ENCODE measurements around the gene ACSF3.

Gene ACSF3

DNA sequence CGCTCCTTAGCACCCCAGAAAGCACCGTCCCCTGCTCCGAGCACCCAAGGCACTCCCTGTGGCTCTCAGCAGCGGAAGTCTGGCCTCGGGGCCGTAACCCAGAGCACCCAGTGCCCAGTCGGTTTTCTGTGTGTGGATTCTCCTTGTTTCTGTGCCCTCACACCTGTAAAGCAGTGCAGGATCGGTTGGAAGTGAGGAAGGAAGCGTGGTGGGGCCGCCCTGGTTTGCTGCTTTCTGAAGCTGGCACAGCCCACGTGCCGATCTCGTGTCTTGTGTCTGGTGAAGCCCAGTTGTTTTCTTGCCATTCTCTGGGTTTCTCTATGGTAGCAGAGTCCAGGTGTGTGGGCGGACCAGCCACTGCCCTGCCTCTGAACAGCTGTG is 3.7 kb downstream of the ACSF3 start (continued):
- TF ChIP-seq, protein P1, sequence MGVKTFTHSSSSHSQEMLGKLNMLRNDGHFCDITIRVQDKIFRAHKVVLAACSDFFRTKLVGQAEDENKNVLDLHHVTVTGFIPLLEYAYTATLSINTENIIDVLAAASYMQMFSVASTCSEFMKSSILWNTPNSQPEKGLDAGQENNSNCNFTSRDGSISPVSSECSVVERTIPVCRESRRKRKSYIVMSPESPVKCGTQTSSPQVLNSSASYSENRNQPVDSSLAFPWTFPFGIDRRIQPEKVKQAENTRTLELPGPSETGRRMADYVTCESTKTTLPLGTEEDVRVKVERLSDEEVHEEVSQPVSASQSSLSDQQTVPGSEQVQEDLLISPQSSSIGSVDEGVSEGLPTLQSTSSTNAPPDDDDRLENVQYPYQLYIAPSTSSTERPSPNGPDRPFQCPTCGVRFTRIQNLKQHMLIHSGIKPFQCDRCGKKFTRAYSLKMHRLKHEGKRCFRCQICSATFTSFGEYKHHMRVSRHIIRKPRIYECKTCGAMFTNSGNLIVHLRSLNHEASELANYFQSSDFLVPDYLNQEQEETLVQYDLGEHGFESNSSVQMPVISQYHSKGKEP (tag by site-specific recombination; IDR thresholded peaks at IDR 0.05), result no peak

DNA sequence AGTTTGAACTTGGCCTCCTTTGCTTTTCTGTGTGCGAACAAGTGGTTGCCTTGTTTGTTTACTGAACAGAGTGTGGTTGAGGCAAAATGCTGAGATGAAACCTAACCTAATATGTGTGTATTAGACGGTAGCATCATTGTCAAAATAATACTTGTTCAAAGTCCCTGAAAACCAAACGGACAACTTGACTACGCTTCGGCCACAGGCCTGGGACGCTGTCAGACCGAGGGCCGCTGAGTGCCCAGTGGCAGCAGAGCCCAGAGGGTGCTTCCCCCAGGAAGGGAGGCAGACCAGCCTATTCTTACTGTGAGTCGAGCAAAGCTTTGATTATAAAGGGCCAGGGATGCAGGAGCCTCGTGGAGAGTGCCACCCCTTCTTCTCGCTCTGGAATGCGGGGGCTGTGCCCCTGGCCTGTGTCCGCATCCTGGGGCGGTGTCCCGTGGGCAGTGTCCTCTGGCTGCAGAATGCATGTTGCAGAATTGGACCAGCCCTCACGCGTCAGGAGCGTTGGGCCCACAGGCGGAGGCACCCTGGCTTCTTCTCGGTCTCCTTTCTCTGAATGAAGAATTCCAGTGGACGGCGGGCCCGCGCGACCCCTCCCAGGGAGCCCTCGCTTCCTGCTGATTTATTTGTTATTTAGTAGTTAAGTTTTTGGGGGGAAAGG is 5.2 kb downstream of the ACSF3 start:
- CTCF ChIA-PET, result no interaction called here
- TF ChIP-seq, protein P2, sequence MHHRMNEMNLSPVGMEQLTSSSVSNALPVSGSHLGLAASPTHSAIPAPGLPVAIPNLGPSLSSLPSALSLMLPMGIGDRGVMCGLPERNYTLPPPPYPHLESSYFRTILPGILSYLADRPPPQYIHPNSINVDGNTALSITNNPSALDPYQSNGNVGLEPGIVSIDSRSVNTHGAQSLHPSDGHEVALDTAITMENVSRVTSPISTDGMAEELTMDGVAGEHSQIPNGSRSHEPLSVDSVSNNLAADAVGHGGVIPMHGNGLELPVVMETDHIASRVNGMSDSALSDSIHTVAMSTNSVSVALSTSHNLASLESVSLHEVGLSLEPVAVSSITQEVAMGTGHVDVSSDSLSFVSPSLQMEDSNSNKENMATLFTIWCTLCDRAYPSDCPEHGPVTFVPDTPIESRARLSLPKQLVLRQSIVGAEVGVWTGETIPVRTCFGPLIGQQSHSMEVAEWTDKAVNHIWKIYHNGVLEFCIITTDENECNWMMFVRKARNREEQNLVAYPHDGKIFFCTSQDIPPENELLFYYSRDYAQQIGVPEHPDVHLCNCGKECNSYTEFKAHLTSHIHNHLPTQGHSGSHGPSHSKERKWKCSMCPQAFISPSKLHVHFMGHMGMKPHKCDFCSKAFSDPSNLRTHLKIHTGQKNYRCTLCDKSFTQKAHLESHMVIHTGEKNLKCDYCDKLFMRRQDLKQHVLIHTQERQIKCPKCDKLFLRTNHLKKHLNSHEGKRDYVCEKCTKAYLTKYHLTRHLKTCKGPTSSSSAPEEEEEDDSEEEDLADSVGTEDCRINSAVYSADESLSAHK (tag by site-specific recombination; IDR thresholded peaks at IDR 0.05), result no peak
- 0 out of 2 replicates have a peak, but pooled peaks have one; percentile 43 for TF ChIP-seq SCRT2 (tag by site-specific recombination; IDR thresholded peaks at IDR 0.05)

DNA sequence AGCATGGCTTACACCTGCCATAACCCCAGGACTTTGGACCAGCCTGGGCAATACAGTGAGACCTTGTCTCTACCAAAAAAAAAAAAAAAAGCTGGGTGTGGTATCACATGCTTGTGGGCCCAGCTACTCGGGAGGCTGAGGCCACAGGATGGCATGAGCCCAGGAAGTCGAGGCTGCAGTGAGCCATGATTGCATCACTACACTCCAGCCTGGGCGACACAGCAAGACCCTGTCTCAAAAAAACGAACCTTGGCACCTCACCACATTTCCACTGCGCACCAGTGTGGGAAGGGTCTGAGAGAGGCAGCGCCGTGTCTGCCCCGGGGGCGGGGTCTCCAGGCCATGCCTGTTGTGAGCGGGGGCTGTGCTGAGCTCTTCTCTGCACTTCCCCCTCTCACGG is 6.3 kb downstream of the ACSF3 start:
- TF ChIP-seq ZNF121 (tag by site-specific recombination; IDR thresholded peaks at IDR 0.05), result peak; percentile 87
- TF ChIP-seq SALL2 (tag by site-specific recombination; IDR thresholded peaks at IDR 0.05; ENCODE audit: borderline replicate concordance), result no peak
- TF ChIP-seq KLF7 (tag by site-specific recombination; IDR thresholded peaks at IDR 0.05; ENCODE audit: borderline replicate concordance), result no peak
- TF ChIP-seq ZNF549 (tag by site-specific recombination; IDR thresholded peaks at IDR 0.05), result no peak
- TF ChIP-seq ZNF76 (tag by site-specific recombination; IDR thresholded peaks at IDR 0.05; ENCODE audit: borderline replicate concordance, low read depth), result no peak
- no peak for TF ChIP-seq ZNF660 (tag by site-specific recombination; IDR thresholded peaks at IDR 0.05)
- TF ChIP-seq, protein P3, sequence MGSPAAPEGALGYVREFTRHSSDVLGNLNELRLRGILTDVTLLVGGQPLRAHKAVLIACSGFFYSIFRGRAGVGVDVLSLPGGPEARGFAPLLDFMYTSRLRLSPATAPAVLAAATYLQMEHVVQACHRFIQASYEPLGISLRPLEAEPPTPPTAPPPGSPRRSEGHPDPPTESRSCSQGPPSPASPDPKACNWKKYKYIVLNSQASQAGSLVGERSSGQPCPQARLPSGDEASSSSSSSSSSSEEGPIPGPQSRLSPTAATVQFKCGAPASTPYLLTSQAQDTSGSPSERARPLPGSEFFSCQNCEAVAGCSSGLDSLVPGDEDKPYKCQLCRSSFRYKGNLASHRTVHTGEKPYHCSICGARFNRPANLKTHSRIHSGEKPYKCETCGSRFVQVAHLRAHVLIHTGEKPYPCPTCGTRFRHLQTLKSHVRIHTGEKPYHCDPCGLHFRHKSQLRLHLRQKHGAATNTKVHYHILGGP (tag by site-specific recombination; IDR thresholded peaks at IDR 0.05), result no peak
- TF ChIP-seq, protein P4, sequence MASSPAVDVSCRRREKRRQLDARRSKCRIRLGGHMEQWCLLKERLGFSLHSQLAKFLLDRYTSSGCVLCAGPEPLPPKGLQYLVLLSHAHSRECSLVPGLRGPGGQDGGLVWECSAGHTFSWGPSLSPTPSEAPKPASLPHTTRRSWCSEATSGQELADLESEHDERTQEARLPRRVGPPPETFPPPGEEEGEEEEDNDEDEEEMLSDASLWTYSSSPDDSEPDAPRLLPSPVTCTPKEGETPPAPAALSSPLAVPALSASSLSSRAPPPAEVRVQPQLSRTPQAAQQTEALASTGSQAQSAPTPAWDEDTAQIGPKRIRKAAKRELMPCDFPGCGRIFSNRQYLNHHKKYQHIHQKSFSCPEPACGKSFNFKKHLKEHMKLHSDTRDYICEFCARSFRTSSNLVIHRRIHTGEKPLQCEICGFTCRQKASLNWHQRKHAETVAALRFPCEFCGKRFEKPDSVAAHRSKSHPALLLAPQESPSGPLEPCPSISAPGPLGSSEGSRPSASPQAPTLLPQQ (tag by site-specific recombination; IDR thresholded peaks at IDR 0.05), result peak; percentile 74
- no peak for TF ChIP-seq HOXA7 (CRISPR knock-in tag; IDR thresholded peaks at IDR 0.05; ENCODE audit: borderline replicate concordance)
- no peak for TF ChIP-seq ZNF677 (tag by site-specific recombination; IDR thresholded peaks at IDR 0.05)
- no peak for TF ChIP-seq SCRT2 (tag by site-specific recombination; IDR thresholded peaks at IDR 0.05)
- TF ChIP-seq, protein P5, sequence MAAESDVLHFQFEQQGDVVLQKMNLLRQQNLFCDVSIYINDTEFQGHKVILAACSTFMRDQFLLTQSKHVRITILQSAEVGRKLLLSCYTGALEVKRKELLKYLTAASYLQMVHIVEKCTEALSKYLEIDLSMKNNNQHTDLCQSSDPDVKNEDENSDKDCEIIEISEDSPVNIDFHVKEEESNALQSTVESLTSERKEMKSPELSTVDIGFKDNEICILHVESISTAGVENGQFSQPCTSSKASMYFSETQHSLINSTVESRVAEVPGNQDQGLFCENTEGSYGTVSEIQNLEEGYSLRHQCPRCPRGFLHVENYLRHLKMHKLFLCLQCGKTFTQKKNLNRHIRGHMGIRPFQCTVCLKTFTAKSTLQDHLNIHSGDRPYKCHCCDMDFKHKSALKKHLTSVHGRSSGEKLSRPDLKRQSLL (tag by site-specific recombination; IDR thresholded peaks at IDR 0.05), result no peak
- no peak for TF ChIP-seq ZNF223 (tag by site-specific recombination; IDR thresholded peaks at IDR 0.05)
- TF ChIP-seq ZNF324 (tag by site-specific recombination; IDR thresholded peaks at IDR 0.05), result no peak
- no peak overlapping the region for H3K4me3 ChIP-seq (ENCODE audit: low read depth, low read length)
- CTCF ChIA-PET, result interaction anchor here (0.7 kb wide), 1 partner anchor 216 kb away, joined by 3 read pairs; no protein-coding TSS in a partner anchor

More for the DNA sequence above, 5.2 kb downstream of the ACSF3 start:
- peaks cover 0 to 48% of the 10 kb centered on the region in 2 experiments; a peak in 1 of 3 replicates for H3K36me3 ChIP-seq (ENCODE audit: control insufficient read depth in 2 of 2, insufficient read depth in 1 of 2, low read length in 2 of 2)
- POLR2A ChIA-PET, result no interaction called here
- H3K4me3 ChIP-seq (ENCODE audit: low read depth, low read length), result no peak overlapping the region
- H3K4me1 ChIP-seq (ENCODE audit: control insufficient read depth, insufficient read depth, low read length), result peaks cover 11% of the 10 kb centered on the region; the same call in 1 of the 2 replicates
- H3K27ac ChIP-seq (ENCODE audit: extremely low read depth, low read depth, low read length), result no peak overlapping the region
- H3K9me3 ChIP-seq (ENCODE audit: control insufficient read depth, insufficient read depth, low read depth, low read length), result no peaks in the 10 kb centered on the region

More for the DNA sequence above, 6.3 kb downstream of the ACSF3 start:
- POLR2A ChIA-PET, result interaction anchor here (1.0 kb wide), 1 partner anchor 156 kb away, joined by 5 read pairs; no protein-coding TSS in a partner anchor
- Histone ChIP-seq H3K4me1 (ENCODE audit: control insufficient read depth, insufficient read depth, low read length) (peaks cover 11% of the 10 kb centered on the region; the same call in 1 of the 2 replicates), H3K9me3 (ENCODE audit: control insufficient read depth, insufficient read depth, low read depth, low read length) (no peaks in the 10 kb centered on the region), H3K27ac (ENCODE audit: extremely low read depth, low read depth, low read length) (no peak overlapping the region), H3K36me3 (ENCODE audit: control insufficient read depth in 2 of 2, insufficient read depth in 1 of 2, low read length in 2 of 2) (peaks cover 0 to 58% of the 10 kb centered on the region in 2 experiments; a peak in 1 of 3 replicates)
